CD4-positive, alpha-beta T cell treated with Interleukin-4 for 4 hours (primary cell): ENCODE results near the gene MFGE8.

Experiments used
- DNase-seq: peaks from one replicate; pipeline ENCODE4 v3.0.0-alpha.2; 2020

MFGE8 gene

GRCh38 chr15:88897456-88898194, 15.6 kb downstream of the MFGE8 start:
- peak; percentile 81 for DNase-seq

- DNase-seq = no peak
These were observed 16.1 kb downstream of the MFGE8 start for GRCh38 chr15:88897142-88897455.

- DNase-seq = no peak
These were observed 16.7 kb downstream of the MFGE8 start for GRCh38 chr15:88896333-88897033.

- DNase-seq = peak; percentile 56
These were observed 18.1 kb downstream of the MFGE8 start, which contains the start of gene HAPLN3 for GRCh38 chr15:88894819-88895767. Gene HAPLN3, minus strand, starts transcription at chr15:88895544. Its CDS starts 8,246 bp downstream, at chr15:88887298.

- peak; percentile 80 for DNase-seq
These were observed 18.8 kb downstream of the MFGE8 start for GRCh38 chr15:88894348-88894818.

GRCh38 chr15:88891540-88892254, 21.5 kb downstream of the MFGE8 start:
- DNase-seq = no peak

- DNase-seq = no peak
These were observed 22.7 kb downstream of the MFGE8 start for GRCh38 chr15:88890495-88890894.

- DNase-seq = no peak
These were observed 24.5 kb downstream of the MFGE8 start for GRCh38 chr15:88888719-88889118.

GRCh38 chr15:88887068-88887580, 26.1 kb downstream of the MFGE8 start:
- no peak for DNase-seq

GRCh38 chr15:88882785-88883184, 30.4 kb downstream of the MFGE8 start:
- DNase-seq = no peak

- no peak for DNase-seq
These were observed 31.4 kb downstream of the MFGE8 start for GRCh38 chr15:88881775-88882174.

GRCh38 chr15:88880944-88881740, 32.0 kb downstream of the MFGE8 start:
- no peak for DNase-seq

GRCh38 chr15:88878720-88879184, 34.4 kb downstream of the MFGE8 start:
- DNase-seq = peak; percentile 6

- DNase-seq = no peak
These were observed 35.3 kb downstream of the MFGE8 start for GRCh38 chr15:88877906-88878305.

GRCh38 chr15:88877415-88877814, 35.8 kb downstream of the MFGE8 start:
- DNase-seq = no peak

GRCh38 chr15:88876573-88876972, 36.6 kb downstream of the MFGE8 start:
- DNase-seq = no peak

- DNase-seq = no peak
These were observed 38.5 kb downstream of the MFGE8 start for GRCh38 chr15:88874684-88875083.

- DNase-seq = no peak
These were observed 38.9 kb downstream of the MFGE8 start for GRCh38 chr15:88874275-88874674.

GRCh38 chr15:88873786-88874185, 39.4 kb downstream of the MFGE8 start:
- DNase-seq = no peak

- DNase-seq = no peak
These were observed 40.5 kb downstream of the MFGE8 start for GRCh38 chr15:88872706-88873105.

GRCh38 chr15:88872106-88872505, 41.1 kb downstream of the MFGE8 start:
- DNase-seq = no peak
